Dermis blood vessel endothelial cell (primary cell): Measurements from ENCODE around the gene RYR1. TPM values are rescaled to one million over a fixed set of nuclear protein-coding genes. Genes with fewer than 3 reads are reported as not detected.
"Not testable (repeated sequence)": the region's sequence is repeated elsewhere in the genome, so short reads cannot be mapped to it uniquely, and the experiment has no call there.

Experiments
- DNase-seq: peaks from one replicate; pipeline ENCODE4 v3.0.0; 2010
- total RNA-seq: library from RNA; depleted of rRNA; stranded (reverse); fragments of >200 nt; gene quantifications from 2 replicates; pipeline ENCODE4 v1.2.3, GENCODE V29; 2014

The RYR1 gene
- total RNA-seq, 1 donor from 2014 or later, result under 0.01 TPM

DNA sequence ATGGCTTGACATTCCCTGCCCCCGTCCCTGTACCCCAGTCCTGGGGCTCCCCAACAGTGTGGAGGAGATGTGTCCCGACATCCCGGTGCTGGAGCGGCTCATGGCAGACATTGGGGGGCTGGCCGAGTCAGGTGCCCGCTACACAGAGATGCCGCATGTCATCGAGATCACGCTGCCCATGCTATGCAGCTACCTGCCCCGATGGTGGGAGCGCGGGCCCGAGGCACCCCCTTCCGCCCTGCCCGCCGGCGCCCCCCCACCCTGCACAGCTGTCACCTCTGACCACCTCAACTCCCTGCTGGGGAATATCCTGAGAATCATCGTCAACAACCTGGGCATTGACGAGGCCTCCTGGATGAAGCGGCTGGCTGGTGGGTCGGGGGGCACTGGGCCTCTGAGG lies 83.8 kb downstream of the RYR1 start:
- no peak for DNase-seq

DNA sequence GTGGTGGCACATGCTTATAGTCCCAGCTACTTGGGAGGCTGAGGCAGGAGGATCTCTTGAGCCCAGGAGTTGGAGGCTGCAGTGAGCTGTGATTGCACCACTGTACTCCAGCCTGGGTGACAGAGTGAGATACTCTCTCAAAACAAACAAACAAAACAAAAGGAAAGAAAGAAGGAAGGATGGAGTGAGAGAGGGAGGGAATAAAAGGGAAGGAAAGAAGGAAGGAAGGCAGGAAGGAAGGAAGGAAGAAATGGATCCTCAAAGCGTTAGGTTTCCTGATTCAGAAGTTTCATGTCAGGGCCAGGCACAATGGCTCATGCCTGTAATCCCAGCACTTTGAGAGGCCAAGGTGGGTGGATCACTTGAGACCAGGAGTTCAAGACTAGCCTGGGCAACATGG lies 84.5 kb downstream of the RYR1 start:
- not testable (repeated sequence) for DNase-seq

DNA sequence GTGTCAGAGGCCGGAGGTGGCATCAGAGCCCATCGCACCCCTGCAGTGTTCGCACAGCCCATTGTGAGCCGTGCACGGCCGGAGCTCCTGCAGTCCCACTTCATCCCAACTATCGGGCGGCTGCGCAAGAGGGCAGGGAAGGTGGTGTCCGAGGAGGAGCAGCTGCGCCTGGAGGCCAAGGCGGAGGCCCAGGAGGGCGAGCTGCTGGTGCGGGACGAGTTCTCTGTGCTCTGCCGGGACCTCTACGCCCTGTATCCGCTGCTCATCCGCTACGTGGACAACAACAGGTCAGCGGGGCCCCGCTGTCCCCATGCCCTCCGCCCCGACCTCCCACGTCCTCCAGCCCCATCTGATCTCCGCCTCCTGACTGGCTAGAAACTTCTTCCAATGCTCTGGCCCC lies 85.7 kb downstream of the RYR1 start:
- no peak for DNase-seq

DNA sequence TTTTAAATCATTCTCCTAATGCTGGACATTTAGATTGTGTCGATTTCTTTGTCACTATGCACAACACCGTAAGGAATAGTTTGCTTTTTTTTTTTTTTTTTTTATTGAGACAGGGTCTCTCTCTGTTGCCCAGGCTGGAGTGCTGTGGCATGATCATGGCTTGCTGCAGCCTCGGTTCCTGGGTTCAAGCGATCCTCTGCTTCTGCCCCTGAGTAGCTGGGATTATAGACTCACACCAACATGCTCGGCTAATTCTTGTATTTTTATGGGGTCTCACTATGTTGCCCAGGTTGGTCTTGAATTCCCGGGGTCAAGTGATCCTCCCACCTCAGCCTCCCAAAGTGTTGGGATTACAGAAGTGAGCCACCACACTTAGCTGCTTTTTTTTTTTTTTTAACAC lies 86.5 kb downstream of the RYR1 start:
- no peak for DNase-seq

DNA sequence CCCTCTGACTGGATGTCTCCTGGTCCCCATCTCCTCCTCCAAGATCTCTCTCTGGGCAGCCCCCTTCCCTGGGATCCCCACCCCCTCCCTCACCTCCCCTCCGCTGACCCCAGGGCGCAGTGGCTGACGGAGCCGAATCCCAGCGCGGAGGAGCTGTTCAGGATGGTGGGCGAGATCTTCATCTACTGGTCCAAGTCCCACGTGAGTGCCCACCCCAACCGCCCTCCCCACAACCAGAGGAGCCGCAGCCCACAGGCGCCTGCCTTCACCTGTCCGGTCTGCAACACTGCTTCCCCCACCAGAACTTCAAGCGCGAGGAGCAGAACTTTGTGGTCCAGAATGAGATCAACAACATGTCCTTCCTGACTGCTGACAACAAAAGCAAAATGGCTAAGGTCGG lies 89.4 kb downstream of the RYR1 start:
- DNase-seq, result no peak

DNA sequence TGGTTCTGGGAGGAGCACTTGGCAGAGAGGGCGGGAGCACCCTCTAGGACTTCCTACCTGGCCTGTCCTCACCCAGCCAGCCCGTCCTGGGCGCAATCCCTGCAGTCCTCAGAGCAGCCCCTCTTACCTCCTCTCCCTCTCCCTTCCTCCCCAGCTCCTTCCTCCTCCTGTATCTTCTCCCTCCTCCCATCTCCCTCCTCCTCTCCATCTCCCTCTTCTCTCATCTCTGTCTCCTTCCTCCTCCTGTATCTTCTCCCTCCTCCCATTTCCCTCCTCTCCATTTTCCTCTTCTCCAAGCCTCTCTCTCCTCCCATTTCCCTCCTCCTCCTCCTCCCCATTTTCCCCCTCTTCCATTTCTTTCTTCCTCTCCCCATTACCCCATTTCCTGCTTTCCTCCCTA lies 89.8 kb downstream of the RYR1 start:
- DNase-seq, result no peak

DNA sequence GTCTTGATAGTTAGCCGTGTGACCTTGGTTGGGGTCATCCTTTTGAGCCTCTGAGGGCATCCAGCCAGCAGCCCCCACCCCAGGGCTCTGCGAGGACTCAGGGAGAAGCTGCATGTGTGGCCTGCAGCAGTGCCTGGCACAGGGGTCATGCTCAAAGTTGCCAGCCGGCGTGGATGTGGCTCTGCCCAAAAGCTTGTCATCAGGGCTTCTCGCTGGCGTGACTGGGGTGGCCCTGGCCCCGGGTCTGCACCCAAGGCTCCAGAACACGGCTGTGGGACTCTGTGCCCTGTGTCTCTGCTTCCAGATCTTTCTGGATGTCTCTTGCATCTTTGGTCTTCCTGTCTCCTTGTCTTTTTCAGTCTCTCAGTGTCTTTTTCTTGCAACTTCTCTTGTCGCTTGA lies 90.9 kb downstream of the RYR1 start:
- no peak for DNase-seq

DNA sequence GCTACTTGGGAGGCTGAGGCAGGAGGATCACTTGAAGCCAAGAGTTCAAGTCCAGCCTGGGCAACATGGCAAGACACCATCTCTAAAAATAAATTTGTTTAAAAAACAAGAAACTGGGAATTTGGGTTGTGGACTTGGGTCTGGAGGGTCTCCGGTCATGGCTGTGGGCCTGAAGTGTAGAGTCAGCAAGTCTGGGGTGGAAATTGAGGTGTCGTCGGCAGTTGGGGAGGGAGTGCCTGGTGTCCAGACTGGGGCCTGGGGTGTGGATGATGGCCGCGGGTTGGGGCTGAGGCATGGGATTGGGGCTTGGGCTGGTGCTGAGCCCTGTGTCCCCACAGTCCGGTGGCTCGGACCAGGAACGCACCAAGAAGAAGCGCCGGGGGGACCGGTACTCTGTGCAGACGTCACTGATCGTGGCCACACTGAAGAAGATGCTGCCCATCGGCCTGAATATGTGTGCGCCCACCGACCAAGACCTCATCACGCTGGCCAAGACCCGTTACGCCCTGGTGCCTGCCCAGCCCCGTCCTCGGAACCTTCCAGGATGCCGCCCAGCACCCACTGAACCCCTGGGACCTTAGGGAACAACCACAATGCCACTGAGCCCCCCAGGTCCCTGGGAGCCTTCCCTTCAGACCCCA lies 91.6 kb downstream of the RYR1 start:
- no peak for DNase-seq

DNA sequence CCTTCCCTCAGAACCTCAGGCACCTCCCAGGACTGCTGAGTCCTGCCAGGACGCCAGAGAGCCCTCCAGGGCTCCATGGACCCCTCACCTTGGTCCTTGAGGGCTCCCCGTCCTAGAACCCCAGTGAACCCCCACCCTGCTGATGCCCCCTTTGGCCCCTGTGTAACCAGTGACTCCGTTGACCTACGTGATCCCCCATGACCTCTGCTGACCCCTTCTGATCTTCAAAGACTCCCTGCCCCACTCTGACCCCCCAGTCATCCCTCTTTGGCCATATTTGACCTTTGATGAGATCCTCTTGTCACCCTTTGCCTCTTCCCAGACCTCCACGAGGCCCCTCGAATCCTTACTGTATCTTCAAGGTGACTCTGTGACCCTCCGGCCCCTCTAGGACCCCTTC lies 92.9 kb downstream of the RYR1 start:
- DNase-seq, result no peak

DNA sequence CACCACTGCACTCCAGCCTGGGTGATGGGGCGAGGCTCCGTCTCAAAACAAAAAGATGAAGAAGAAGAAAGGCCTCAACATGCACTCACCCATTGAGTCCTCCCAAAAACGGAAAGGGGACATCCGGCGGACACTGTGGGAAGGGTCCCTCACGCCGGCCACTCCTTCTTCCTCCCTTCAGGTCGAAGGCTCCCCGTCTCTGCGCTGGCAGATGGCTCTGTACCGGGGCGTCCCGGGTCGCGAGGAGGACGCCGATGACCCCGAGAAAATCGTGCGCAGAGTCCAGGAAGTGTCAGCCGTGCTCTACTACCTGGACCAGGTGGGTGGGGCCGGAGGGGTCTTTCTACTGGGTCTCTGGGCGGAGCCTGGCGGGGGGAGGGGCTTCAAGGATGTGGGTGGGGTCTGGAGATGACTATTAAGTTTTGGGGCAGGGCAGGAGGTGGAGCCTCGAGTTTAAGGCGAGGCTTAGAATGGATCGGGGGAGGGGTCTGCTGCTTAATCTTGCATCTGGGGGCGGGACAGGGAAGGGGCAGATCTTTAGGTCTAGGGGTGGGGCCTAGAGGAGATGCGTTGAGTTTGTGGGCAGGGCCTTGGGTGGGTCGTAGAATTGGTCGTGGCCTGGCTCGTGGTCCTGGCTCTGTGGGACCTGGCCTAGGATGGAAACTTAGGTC lies 94.1 kb downstream of the RYR1 start:
- no peak for DNase-seq

DNA sequence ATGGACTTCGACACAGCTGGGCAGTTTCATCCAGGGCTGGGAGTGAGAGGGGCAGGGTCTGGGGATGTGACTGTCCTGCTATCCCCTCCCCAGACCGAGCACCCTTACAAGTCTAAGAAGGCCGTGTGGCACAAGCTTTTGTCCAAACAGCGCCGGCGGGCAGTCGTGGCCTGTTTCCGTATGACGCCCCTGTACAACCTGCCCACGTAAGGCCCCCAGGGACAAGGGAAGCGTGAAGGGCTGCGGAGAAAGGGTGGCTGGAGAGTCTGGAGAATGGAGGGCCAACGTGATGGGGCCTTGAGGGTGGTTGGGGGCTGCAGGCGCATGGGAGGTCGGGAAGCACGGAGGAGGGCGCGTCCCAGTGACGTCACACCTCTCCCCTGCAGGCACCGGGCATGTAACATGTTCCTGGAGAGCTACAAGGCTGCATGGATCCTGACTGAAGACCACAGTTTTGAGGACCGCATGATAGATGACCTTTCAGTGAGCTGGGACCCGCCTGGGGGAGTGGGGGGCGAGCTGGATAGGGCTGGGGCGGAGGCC lies 94.8 kb downstream of the RYR1 start:
- DNase-seq, result no peak

DNA sequence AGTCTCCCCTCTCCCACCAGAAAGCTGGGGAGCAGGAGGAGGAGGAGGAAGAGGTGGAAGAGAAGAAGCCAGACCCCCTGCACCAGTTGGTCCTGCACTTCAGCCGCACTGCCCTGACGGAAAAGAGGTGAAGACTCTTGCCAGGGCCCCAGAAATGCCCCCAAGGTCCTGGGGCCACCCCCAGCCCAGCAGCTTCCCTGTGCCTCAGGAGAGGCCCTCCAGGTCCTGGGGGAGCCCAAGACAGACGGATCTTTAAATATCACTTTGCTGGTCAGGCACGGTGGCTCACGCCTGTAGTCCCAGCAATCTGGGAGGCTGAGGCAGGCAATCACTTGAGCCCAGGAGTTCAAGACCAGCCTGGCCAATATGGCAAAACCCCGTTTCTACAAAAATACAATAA lies 95.4 kb downstream of the RYR1 start:
- DNase-seq, result no peak

DNA sequence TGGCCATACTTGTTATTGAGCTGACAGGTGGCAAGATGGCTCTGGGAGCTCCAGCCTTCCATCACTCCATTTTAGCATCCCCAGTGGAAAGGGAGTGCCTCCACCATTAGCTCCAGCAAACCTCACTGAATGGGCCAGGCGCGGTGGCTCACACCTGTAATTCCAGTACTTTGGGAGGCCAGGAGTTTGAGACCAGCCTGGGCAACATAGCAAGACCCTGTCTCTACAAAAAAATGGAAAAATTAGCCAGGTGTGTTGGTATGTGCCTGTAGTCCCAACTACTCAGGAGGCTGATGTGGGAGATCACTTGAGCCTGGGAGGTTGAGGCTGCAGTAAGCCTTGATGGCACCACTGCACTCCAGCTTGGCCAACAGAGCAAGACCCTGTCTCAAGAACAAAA lies 98.0 kb downstream of the RYR1 start:
- no peak for DNase-seq

DNA sequence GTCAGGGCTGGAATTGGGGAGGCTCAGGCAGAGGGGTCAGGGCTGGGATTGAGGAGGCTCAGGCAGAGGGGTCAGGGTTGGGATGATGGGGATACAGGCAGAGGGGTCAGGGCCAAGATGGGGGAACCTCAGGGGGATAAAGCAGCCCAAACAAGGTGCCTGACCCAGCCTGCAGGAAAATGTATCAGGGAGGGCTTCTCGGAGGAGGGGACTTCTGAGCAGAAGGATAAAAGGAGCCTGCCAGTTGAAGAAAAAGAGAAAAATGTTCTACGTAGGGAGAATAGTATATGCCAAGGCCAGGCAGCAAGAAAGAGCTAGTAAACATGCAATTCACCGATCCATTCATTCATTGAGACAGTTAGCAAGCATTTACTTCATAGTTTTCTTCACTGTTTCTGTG lies 99.4 kb downstream of the RYR1 start:
- no peak for DNase-seq

DNA sequence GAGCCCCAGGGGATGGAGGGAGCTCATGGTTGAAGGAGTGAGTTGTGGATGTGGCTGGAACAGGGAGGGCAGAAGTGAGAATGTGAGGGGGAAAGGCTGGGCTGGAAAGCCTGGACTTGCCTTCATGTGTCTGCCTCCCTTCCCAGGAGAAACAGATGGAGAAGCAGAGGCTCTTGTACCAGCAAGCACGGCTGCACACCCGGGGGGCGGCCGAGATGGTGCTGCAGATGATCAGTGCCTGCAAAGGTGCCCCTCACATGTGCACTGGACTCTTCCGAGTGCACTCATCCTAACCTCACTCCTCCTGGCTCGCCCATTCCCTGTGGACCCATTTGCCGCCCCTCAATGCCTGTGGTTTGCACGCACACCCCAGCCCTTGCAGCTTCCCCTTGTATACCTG lies 101.1 kb downstream of the RYR1 start:
- DNase-seq, result no peak

DNA sequence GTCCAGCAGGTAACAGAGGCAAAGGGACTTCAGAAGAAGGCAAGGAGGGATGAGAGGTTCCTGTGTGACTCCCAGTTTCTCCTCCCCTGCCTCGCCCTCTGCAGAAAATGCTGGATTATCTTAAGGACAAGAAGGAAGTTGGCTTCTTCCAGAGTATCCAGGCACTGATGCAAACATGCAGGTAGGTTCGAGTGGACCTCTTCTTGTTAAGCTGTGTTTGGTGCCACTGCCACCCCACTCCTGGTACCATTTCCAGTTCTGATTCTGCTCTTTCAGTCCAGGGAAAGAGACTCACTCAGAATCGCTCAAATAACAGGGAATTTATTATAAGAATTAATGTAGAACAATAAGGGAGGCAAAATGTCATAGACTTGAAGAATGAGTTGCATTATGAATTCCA lies 101.7 kb downstream of the RYR1 start:
- DNase-seq, result no peak

DNA sequence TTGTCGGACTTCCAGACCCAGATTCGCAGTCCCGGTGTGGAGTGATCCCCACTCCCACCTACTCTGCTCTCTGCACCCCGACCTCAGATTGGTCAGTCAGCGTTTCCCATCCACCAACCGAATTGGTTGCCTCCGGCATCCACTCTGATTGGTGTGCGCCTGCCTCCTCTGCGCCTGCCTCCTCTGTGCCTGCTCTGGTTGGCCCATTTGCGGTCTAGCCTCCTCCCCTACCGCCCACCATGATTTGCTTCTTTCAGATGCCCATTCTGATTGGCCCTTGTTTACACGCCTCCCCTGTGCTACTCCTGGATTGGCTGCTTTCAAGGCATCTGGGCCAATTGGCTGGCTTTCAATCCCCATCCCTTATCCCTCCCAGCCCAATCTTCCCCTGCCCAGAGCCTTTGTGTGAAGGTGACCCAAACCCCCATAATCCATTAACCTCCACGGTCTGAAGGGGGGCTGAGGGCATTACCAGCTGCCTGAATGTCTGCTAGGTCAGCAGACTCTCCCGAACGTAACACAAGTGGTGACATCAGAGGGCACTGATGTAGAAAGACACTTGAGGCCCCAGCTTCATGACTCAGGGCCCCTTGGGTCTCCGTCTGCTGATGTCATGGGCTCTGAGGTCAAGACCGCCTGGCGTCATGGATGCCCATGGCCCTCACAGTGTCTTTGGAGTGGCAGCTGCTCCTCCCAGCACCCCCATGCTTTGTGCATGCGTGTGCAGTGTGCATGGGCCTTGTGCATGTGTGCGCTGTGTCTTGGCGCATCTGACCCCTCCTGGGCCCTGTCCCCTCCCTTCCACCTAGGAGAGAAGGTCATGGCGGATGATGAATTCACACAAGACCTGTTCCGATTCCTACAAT lies 103.8 kb downstream of the RYR1 start:
- DNase-seq, result no peak

DNA sequence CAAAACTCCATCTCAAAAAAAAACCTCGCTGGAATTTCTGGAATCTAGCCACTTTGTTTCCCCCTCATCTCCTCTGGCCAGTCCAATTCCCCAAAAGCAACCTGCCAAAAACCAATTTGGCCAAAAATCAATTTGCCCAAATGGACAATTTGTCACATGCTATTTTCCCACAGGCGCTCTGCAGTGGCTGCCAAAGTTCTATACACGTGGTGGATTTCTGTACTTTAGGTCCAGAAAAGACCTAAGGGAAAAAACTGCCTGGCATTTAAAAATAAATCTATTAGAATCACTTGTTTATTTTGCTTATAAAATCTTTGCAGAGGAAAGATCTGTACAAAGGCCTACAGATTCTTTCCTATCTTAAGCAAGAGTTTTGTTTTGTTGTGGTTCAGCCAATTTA lies 104.9 kb downstream of the RYR1 start:
- no peak for DNase-seq

DNA sequence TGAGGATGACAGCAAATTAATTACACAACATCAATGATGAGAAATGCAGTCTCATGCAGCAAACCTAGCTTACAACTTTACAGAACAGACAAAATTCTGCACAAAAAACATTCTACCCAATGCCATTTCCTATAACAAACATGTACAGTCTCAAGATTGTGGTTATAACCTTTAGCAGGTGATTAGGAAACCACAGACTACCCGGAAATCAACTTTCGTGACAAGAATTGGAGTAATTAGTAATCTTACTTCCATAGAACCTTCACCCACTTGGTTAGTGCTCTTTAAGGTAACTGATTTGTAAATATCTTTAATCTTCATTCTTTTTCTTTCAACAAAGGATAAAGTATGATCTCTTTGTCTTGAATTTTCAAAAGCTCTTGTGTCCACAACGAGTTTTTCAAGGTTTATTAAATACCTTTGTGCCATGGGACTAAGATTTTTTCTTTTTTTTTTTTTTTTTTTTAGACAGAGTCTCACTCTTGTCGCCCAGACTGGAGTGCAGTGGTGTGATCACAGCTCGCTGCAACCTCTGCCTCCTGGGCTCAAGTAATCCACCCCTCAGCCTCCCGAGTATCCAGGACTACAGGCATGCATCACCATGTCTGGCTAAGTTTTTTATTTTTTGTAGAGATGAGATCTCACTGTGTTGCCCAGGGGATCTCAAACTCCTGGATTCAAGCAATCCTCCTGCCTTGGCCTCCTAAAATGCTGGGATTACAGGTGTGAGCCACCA lies 105.5 kb downstream of the RYR1 start:
- DNase-seq, result no peak

DNA sequence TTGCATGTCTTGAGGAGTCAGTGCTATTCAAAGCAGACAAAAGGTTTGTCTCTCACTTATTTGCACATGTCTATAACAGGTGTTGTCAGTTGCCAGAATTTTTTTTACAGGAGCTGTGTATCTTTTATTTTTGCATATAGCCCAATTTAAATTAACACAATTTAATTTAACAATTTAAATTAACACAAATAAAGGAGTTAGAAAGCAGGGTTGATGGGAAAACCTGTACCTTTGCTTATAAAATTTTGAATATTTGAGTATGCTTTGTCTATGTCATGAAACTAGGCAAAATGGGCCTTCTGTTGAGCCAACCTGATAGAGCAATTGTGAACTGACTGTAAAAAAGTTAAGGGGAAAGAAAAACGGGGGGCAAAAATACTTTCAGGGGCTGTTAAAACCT lies 106.3 kb downstream of the RYR1 start:
- no peak for DNase-seq

DNA sequence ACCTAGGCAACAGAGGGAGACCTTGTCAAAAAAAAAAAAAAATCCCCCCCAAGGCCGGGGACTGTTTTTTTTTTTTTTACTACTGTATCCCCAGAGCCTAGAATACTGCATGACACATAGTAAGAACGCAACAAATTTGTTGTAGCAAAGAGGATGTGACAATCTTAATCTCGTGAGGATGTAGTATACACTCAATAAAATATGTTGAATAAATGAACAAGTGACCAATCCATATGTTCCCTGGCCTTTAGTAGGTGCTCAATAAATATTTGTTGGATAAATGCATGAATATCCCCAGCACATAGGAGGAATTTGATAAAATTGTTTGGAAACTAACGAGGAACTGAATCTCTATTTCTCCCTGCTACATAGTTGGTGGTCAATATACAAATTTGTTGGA lies 108.5 kb downstream of the RYR1 start:
- no peak for DNase-seq

DNA sequence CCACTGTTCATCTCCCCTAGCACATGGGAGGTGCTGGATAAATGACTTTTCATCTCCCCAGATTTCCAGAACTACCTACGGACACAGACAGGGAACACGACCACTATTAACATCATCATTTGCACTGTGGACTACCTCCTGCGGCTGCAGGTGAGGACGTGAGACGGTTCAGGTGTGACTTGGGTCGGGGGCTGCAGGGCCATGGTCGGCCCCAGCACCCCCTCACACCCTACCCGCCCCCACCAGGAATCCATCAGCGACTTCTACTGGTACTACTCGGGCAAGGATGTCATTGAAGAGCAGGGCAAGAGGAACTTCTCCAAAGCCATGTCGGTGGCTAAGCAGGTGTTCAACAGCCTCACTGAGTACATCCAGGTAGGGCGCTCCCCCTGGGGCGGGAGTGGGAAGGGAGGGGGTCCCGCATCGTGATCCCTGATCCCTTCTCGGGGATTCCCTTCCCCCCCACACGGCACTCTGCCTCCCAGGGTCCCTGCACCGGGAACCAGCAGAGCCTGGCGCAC lies 109.9 kb downstream of the RYR1 start:
- no peak for DNase-seq
